ENCODE measurements around the gene MFF. TPM values are rescaled to one million over a fixed set of nuclear protein-coding genes. Genes with fewer than 3 reads are reported as not detected.

MFF gene
- polyA plus RNA-seq, 1 of the 3 experiments (the other 2 are of a cell fraction) = 51.0 TPM

- TF ChIP-seq CHD2 (IDR thresholded peaks at IDR 0.05; ENCODE audit: low read length, partially characterized antibody) = peak; percentile 74
- peak; percentile 21; the same call in 1 of the 2 replicates for TF ChIP-seq RFX5 (IDR thresholded peaks at IDR 0.05; ENCODE audit: low read length)
- TF ChIP-seq USF1 (IDR thresholded peaks at IDR 0.05; ENCODE audit: borderline replicate concordance, low read depth) = peak; percentile 99
- peak; percentile 83 for TF ChIP-seq TAF1 (IDR thresholded peaks at IDR 0.05; ENCODE audit: borderline replicate concordance, low read depth, low read length)
- TF ChIP-seq MAX (IDR thresholded peaks at IDR 0.05; ENCODE audit: low read depth) = peak; percentile 99
- peak; percentile 11; the same call in 1 of the 2 replicates for TF ChIP-seq TCF12 (IDR thresholded peaks at IDR 0.05)
- TF ChIP-seq FOXJ3 (CRISPR knock-in tag; IDR thresholded peaks at IDR 0.05) = no peak
- peak; percentile 29 for TF ChIP-seq CTCF (IDR thresholded peaks at IDR 0.05)
- no peak for TF ChIP-seq JUND (IDR thresholded peaks at IDR 0.05)
- TF ChIP-seq MEF2A (IDR thresholded peaks at IDR 0.05; ENCODE audit: borderline replicate concordance, low read depth) = no peak
- no peak for TF ChIP-seq RCOR1 (IDR thresholded peaks at IDR 0.05; ENCODE audit: low read length)
These were observed at the start of gene MFF (continued) for GRCh38 chr2:227324995-227325838.

GRCh38 chr2:227280895-227281294 lies 44.2 kb upstream of the MFF start:
- CTCF ChIA-PET = interaction anchor here (1.4 kb wide), 1 partner anchor 43 kb away, joined by 4 read pairs; no protein-coding TSS in a partner anchor
- no peak for DNase-seq
- H3K9me2 ChIP-seq = no peaks in the 10 kb centered on the region

More at GRCh38 chr2:227280895-227281294, 44.2 kb upstream of the MFF start:
- Histone ChIP-seq H3K4me2 (no peak overlapping the region), H3K79me2 (ENCODE audit: insufficient read depth) (no peaks in the 10 kb centered on the region), H4K20me1 (ENCODE audit: insufficient read depth) (no peaks in the 10 kb centered on the region), H3K27ac (ENCODE audit: low read depth in 2 of 2, low read length in 1 of 2) (no peak overlapping the region), H2AFZ (ENCODE audit: low read depth) (no peak overlapping the region), H3K4me1 (ENCODE audit: control insufficient read depth in 1 of 2, insufficient read depth in 2 of 2, low read depth in 1 of 2, low read length in 1 of 2) (no peaks in the 10 kb centered on the region), H3K27me3 (ENCODE audit: insufficient read depth) (no peaks in the 10 kb centered on the region), H3K4me3 (ENCODE audit: low read depth in 2 of 2, low read length in 1 of 2) (no peak overlapping the region), H3K36me3 (replicated peaks in 1 of 2; ENCODE audit: control insufficient read depth in 1 of 2, insufficient read depth in 2 of 2, low read length in 1 of 2) (no peaks in the 10 kb centered on the region), H3K9ac (no peak overlapping the region), H3K9me3 (no peaks in the 10 kb centered on the region), H3F3A (replicated peaks; ENCODE audit: insufficient read depth) (no peaks in the 10 kb centered on the region)
- POLR2A ChIA-PET = no interaction called here
- TF ChIP-seq ELF1 (IDR thresholded peaks at IDR 0.05) (no peak), REST (IDR thresholded peaks at IDR 0.05; ENCODE audit: low read depth, low read length) (peak; percentile 90)
